ENCODE data around the gene RABGGTA.

GRCh38 chr14:24296341-24297157 is 25.2 kb upstream of the RABGGTA start:
- TF ChIP-seq MAX (IDR thresholded peaks at IDR 0.05) (no peak), TAF1 (IDR thresholded peaks at IDR 0.05; ENCODE audit: low read depth) (no peak), YY1 (IDR thresholded peaks at IDR 0.05; ENCODE audit: low read depth) (no peak), EP300 (IDR thresholded peaks at IDR 0.05; ENCODE audit: borderline replicate concordance) (no peak), REST (IDR thresholded peaks at IDR 0.05; ENCODE audit: low read depth) (no peak), USF1 (IDR thresholded peaks at IDR 0.05) (no peak), FOXM1 (IDR thresholded peaks at IDR 0.05; ENCODE audit: borderline replicate concordance, low read depth) (no peak), RAD21 (IDR thresholded peaks at IDR 0.05; ENCODE audit: low read depth) (peak; percentile 77)

All from Ishikawa (cell line).